Suppressor macrophage treated with lipopolysaccharide for 1 hour (primary cell): Measurements from ENCODE around the gene SLC35F4.
"Not testable (repeated sequence)": the region's sequence is repeated elsewhere in the genome, so short reads cannot be mapped to it uniquely, and the experiment has no call there.

Source experiments
- DNase-seq, 3 donors: peaks; one replicate each; pipeline ENCODE4 v3.0.0-alpha.2; 2020 to 2022

The SLC35F4 gene

GRCh38 chr14:57865403-57866198 lies at the start of gene SLC35F4:
TSS of gene SLC35F4 (minus strand) at chr14:57866092.
- no peak for DNase-seq

DNA sequence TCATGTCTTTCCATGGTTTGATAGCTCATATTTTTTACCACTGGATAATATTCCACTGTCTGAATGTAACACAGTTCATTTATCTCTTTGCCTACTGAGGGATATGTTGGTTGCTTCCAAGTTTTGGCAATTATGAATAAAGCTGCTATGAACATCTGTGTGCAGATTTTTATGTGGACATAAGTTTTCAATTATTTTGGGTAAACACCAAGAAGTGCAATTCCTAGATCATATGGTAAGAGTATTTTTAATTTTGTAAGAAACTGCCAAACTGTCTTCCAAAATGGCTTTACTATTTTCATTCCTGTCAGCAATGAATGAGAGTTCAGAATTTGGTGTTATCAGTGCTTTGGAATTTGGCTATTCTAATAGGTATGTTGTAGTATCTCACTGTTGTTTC lies 43.7 kb upstream of the SLC35F4 start:
- DNase-seq = no peak

DNA sequence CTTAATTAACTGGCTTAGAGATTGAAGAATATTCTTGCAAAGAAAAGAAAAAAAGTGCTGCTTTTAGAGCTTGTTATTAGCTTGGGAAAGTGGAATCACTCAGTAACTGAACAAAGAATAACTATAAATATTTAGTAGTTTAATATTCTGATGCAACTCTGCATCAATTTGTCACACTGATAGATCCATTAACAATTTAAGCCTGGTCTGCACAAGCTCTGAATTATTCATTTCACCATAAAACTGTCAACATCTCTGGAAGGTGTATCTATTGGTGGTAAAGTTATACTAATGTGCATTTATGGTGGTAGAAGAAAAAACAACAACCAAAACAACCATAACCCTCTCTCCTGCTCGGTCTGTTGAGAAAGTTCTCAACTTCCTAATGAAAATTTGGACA lies 38.1 kb upstream of the SLC35F4 start:
- DNase-seq = no peak

DNA sequence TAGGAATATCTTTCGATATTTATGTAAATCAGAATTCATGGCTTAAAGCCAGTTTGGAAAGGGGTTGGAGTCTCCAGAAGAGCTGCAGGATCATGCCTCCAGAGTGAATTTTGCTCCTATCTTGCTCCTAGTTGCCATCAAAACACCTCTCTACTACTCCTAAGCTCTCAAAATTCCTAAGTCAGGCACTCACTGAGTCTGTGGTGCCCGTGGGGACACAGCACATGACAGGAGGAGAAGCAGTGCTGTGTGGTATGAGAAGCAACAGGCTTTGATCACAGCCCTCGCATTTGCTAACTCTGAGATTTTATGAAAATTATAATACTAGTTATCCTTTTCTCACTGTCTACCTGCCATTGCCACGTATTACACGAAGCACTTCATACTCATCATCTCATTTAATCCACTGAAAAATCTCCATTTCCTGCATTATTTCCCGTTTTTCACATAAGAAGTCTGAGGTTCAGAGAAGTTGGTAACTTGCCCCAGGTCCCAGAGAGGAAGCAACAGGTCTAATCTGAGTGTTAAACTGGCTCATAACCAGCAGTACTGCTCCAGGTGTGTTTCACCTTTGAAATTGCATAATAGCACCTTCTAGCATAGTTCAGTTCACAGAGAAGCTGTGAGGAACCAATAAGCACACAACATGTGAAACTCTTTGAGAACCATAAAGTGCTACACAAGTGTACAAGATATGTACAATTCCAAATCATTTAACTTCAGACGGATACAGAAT lies 33.1 kb upstream of the SLC35F4 start:
- DNase-seq = no peak

DNA sequence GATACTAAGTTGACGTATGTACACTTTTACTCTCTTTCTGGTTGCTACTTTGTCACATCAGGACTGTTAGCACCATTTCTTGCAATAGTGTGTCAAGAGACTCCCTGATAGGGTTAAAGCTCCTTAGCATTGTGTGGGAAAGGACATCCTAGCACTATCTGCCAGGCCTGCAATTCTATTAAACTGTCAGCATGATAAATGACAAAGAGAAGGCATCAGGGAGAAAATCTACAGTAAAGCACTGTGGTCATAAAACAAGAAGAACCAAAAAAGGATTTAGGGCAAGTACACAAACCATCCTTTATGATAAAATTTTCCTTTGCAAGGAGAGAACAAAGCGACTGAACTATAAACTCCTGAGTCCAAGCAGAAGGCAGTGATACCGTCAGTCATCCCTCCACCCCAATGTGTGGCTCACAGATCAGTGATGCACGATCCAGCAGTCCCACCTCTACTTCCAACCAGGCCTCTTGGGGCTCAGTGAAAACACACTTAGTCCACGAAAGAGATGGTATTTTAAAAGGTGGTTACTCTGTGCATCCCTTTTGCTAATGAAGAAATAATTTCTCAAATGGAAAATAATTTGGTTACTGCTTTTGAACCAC lies 31.4 kb upstream of the SLC35F4 start:
- DNase-seq = no peak

DNA sequence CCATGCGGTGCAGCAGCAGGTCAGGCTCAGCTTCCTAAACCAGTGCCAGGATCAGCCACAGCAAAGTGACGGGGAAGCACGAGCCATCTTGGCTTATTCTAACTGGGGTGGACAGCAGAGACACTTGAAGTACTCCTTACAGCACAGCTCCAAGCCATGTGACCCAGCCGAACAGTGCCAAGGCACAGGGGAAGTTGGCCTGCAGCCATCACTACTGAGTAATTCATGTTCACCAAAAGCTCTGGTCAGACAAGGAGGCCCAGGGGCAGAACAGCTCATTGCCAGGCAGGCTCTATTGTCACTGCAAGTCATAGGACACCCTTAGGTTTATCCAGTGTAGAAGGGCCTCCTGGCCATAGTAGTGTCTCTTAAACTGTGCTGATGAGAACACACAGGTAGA lies 23.4 kb upstream of the SLC35F4 start:
- DNase-seq = peak in 1 of 3 donors; percentile 2

DNA sequence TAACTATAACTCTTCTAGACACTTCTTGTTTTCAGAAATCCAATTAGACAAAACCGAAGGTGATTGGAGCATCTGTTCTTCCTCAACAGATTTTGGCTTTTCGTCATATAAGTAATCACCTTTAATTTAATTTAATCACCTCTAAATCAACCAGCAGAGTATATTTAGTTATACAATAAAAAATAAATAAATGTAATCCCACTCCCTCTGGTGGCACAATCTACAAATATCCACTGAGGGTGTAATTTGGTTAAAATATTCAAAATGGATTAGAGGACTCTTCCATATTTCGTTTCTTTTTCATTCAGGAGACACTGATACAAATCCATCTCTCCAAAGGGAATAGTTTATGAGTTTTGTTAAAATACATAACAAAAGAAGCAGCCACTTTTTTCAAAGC lies 18.3 kb upstream of the SLC35F4 start:
- no peak for DNase-seq

DNA sequence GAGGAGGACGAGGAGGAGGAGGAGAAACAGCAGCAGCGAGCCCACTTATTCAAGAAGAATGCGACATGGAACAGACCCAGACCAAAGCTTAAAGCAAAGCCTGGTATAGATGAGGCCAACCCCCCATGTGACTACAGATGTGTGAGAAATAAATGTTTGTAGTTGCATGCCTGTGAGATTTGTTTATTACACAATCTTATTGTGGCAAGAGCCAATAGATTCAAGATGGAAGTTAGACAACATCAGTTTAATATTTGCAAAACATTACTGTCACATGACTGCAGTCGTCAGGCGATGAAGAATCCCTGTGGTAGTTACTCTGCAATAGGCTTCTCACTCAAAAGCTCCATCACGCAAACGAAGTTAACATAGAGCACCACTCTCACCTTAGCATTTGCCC lies 17.2 kb upstream of the SLC35F4 start:
- no peak for DNase-seq

- DNase-seq = no peak
Measured at GRCh38 chr14:57879516-57879915, 13.6 kb upstream of the SLC35F4 start.

- DNase-seq = no peak
Measured at GRCh38 chr14:57875985-57876384, 10.1 kb upstream of the SLC35F4 start.

DNA sequence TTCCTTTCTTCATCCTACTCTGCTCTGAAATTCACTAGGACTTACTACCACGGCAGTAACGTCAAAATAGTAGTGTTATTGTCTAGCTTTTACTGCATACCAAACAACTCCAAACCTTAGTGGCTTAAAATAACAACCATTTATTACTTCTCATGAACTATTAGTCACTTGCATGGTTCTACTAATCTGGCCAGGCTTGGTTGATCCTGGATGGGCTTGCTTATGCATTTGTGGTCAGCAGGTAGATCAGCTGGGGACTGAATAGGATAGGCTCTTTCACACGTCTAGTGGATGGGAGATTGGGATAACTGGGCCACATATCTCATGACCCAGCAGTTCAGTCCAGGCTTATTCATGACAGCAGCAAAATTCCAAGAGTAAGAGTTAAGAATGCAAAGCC lies 9.4 kb upstream of the SLC35F4 start:
- no peak for DNase-seq

GRCh38 chr14:57871459-57872080 lies 5.7 kb upstream of the SLC35F4 start:
- peak in 2 of 3 donors; percentile 7 to 22 for DNase-seq

DNA sequence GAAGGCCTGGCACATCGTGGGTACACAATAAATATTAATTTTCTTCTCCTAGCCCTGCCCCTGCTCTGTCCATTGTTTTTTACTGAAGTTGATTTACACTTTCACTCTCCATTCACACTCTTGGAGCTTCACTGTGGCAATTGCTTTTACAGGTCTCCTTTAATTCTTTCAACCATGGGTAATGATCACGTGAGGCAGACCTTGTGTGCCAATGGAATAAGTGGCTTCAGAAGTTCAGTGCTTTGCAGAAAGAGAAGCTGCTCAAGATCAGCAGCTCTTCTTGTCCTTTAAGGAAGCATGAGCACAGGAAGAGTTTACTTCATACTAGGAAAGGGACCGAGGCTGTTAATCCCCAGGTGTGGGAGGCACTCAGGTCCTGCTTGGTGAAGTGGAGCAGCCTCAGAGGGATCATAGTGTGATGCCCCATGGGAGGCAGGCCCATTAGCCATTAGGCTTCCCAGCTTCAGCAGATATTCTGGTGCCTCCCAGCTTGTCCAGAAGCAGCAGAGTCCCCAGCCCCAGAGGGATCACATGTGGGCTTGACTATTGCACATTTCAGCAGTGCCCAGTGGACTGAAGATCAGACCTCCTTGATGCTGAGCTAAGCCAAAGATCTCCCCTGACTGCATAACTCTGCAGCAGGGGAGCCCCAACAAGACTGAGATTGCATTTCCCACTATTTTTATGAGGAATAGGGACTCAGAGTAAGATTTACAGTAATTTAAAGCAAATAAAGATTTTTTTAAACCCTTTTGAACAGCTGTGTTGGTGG lies 5.0 kb upstream of the SLC35F4 start:
- no peak for DNase-seq

- DNase-seq = no peak
Measured at GRCh38 chr14:57869617-57870016, 3.7 kb upstream of the SLC35F4 start.

DNA sequence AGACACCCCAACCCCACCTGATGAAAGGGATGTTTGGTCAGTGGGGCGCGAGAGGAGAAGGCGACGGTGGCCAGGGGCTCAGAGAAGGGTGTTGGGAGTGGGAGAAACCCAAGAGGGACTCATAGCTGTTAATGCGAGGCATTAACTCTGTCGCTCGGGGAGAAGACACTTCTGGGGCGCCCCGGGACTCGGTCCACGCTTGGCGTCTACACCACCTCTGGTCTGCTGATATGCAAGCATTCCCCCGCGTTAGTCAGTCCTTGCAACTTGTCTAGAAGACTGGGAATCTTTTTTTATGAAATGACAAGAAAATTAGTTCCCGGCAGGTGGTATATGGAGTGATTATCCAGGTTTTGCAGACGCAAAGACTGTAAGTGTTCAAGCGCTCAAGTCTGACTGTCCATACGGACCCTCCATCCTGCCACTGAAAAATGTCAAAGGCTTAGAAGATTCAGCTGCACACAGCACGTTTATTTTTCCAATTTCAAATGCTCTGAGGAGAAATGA lies 360 bp upstream of the SLC35F4 start:
- DNase-seq = no peak

GRCh38 chr14:57865066-57865402 lies 858 bp downstream of the SLC35F4 start:
- no peak for DNase-seq

- no peak for DNase-seq
Measured at GRCh38 chr14:57864659-57865058, 1.2 kb downstream of the SLC35F4 start.

DNA sequence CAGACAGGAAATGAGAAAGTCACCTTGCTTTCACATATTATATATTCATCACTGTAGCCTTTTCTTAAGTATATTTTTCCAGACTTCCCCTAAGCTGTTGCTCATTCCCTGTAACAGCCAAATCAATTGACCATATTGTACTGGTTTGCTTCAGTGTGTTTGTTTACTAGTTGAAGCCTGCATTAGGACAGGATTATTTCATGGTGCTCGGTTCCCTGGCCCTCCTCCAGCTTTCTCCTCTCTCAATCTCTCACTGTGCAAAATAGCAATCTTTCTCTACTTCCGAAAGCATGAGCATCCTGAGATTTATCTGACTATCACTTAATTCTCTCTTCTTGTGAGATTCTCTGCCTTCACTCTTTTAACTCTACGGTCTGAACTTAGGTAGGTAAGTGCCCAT lies 2.4 kb downstream of the SLC35F4 start:
- no peak for DNase-seq

DNA sequence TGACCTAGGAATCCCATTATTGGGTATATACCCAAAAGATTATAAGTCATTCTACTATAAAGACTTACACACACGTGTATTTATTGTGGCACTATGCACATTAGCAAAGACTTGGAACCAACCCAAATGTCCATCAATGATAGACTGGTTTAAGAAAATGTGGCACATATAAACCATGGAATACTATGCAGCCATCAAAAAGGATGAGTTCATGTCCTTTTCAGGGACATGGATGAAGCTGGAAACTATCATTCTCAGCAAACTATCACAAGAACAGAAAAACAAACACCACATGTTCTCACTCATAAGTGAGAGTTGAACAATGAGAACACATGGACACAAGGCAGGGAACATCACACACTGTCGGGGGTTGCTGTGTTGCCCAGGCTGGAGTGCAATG lies 10.2 kb downstream of the SLC35F4 start:
- not testable (repeated sequence) for DNase-seq

DNA sequence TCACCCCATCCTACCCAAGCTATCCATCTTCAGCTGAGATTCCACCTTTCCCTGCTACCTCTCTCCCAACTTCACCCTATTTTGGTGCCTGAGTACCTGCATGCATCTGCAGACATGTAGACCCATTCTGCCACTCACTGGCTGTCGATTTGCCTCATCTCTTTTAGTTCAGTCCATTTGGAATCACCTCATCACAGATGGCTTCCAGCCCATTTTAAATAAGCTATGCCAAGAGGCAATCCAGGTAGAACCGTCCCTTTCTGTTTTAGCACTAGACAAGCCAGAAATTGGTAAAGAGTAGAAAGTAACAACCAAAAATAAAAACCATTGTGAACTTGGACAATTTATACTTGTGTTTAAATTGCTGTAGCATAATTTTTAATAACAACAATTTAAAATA lies 11.3 kb downstream of the SLC35F4 start:
- DNase-seq = no peak

- DNase-seq = no peak
Measured at GRCh38 chr14:57851354-57851753, 14.5 kb downstream of the SLC35F4 start.

DNA sequence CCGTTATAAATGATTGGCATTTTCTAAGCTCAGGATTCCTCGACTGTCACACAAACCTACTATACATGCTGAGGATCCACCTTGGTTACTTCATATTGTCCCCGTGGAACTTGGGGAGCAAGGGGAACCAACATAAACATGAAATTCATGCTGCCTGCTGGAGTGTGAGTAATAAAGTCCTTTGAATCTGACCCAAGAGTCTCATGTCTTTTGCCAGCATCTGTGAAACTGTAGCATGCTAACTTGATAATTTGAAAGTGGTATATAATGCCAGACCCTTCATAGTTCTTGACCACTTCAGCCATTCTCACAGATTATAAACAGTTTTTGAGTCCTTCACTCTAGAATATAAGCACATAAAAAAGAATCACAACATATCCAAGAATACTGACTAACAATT lies 17.1 kb downstream of the SLC35F4 start:
- DNase-seq = no peak

DNA sequence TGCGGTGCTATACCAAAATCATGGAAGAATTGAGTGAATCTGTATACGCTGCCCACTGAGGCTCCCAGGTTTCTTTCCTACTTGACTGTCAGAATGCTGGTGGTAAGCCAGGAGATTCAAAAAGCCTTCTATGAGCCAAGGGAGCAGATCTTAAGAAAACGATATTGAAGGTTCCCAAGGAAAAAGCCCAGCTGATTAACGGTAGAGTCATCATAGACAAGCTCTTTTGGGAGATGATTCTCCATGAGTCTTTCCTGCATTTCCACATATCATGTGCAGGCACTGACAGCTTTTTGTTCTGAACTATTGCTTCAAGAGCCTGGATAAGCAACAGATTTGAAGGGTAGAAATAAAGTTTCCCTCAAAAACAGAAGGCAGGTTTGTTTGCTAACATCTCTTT lies 17.5 kb downstream of the SLC35F4 start:
- DNase-seq = no peak
